Parietal lobe (tissue), 1 donor: ENCODE measurements around the gene CD163. TPM values are rescaled to one million over a fixed set of nuclear protein-coding genes. Genes with fewer than 3 reads are reported as not detected.

Experiments used
- total RNA-seq: library from RNA; depleted of rRNA; stranded (reverse); fragments of >200 nt; gene quantifications from one replicate; pipeline ENCODE4 v1.2.3, GENCODE V29; 2014

The CD163 gene
- total RNA-seq: 0.94 TPM

GRCh38 chr12:7503686-7504415 is at the start of gene CD163:
CD163 (minus strand) TSS chr12:7503777; CDS start chr12:7503690, 87 bp downstream.

GRCh38 chr12:7444076-7444475 is 59.5 kb downstream of the CD163 start, which contains the start of gene CD163L1:
CD163L1 (minus strand) TSS chr12:7444153; CDS start chr12:7444127, 26 bp downstream.

Other genes with a start within 250 kb of the CD163 start
- not detected for gene ACSM4, start 199.7 kb downstream of the CD163 start, total RNA-seq
- 3.4 TPM for gene CD163L1, start 59.6 kb downstream of the CD163 start, total RNA-seq
- not detected for gene APOBEC1, start 162.1 kb upstream of the CD163 start, total RNA-seq
- gene GDF3, start 192.0 kb upstream of the CD163 start, total RNA-seq: not detected
- gene DPPA3, start 207.7 kb upstream of the CD163 start, total RNA-seq: not detected
- gene CLEC4C, start 243.6 kb upstream of the CD163 start, total RNA-seq: not detected